ENCODE measurements around the gene SORD. TPM values are rescaled to one million over a fixed set of nuclear protein-coding genes. Genes with fewer than 3 reads are reported as not detected.

SORD gene
- total and polyA plus RNA-seq, 9 of the 15 experiments (the other 6 are each of a cell fraction or from before 2014, with no cell fraction given): 5.9 to 79.2 (median 29.6) TPM

DNA sequence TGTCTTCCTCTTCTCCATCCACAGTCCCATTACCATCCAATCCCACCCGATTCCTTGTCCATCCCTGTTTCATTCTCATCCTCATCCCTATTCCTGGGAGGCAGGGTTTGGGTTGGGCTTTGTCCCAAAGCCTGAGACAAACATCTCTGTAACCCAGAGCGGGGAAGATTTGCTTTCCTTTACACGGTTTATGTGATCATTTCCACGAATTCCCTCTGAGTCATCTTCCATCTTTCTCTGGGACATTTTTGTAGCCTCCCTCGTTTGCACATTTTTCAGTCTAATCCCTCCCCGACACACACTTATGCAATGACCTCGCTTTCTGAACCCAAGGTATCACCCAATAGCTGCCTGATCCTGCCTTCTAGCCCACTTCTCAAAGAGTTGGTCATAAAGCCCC, 68.2 kb downstream of the SORD start (continued):
- peak; percentile 67 for TF ChIP-seq FOSL1 (tag; conservative IDR thresholded peaks at IDR 0.05)
- peak in 1 of 2 experiments; percentile 75; a peak in 2 of 4 replicates for TF ChIP-seq HDAC1 (IDR thresholded peaks at IDR 0.05)
- TF ChIP-seq FOXJ3 (CRISPR knock-in tag; IDR thresholded peaks at IDR 0.05): no peak
- no peak for TF ChIP-seq BRD4 (IDR thresholded peaks at IDR 0.05)
- 0 out of 2 replicates have a peak, but pooled peaks have one; percentile 12 for TF ChIP-seq TCF3 (CRISPR knock-in tag; IDR thresholded peaks at IDR 0.05)
- peak; percentile 70 for TF ChIP-seq SMARCA4 (IDR thresholded peaks at IDR 0.05)
- TF ChIP-seq CC2D1A (IDR thresholded peaks at IDR 0.05): peak; percentile 36; the same call in 1 of the 2 replicates
- TF ChIP-seq CTBP1 (IDR thresholded peaks at IDR 0.05; ENCODE audit: borderline replicate concordance): peak; percentile 59
- no peak for TF ChIP-seq SIRT6 (IDR thresholded peaks at IDR 0.05; ENCODE audit: low read depth, low read length)
- TF ChIP-seq NFIX (CRISPR knock-in tag; IDR thresholded peaks at IDR 0.05; ENCODE audit: low read depth): no peak
- TF ChIP-seq, protein P1, sequence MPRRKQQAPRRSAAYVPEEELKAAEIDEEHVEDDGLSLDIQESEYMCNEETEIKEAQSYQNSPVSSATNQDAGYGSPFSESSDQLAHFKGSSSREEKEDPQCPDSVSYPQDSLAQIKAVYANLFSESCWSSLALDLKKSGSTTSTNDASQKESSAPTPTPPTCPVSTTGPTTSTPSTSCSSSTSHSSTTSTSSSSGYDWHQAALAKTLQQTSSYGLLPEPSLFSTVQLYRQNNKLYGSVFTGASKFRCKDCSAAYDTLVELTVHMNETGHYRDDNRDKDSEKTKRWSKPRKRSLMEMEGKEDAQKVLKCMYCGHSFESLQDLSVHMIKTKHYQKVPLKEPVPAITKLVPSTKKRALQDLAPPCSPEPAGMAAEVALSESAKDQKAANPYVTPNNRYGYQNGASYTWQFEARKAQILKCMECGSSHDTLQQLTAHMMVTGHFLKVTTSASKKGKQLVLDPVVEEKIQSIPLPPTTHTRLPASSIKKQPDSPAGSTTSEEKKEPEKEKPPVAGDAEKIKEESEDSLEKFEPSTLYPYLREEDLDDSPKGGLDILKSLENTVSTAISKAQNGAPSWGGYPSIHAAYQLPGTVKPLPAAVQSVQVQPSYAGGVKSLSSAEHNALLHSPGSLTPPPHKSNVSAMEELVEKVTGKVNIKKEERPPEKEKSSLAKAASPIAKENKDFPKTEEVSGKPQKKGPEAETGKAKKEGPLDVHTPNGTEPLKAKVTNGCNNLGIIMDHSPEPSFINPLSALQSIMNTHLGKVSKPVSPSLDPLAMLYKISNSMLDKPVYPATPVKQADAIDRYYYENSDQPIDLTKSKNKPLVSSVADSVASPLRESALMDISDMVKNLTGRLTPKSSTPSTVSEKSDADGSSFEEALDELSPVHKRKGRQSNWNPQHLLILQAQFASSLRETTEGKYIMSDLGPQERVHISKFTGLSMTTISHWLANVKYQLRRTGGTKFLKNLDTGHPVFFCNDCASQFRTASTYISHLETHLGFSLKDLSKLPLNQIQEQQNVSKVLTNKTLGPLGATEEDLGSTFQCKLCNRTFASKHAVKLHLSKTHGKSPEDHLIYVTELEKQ (CRISPR knock-in tag; IDR thresholded peaks at IDR 0.05): no peak
- TF ChIP-seq, protein P2, sequence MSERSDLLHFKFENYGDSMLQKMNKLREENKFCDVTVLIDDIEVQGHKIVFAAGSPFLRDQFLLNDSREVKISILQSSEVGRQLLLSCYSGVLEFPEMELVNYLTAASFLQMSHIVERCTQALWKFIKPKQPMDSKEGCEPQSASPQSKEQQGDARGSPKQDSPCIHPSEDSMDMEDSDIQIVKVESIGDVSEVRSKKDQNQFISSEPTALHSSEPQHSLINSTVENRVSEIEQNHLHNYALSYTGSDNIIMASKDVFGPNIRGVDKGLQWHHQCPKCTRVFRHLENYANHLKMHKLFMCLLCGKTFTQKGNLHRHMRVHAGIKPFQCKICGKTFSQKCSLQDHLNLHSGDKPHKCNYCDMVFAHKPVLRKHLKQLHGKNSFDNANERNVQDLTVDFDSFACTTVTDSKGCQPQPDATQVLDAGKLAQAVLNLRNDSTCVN (CRISPR knock-in tag; IDR thresholded peaks at IDR 0.05): no peak
- TF ChIP-seq STAT6 (CRISPR knock-in tag; IDR thresholded peaks at IDR 0.05): no peak
- peak in 1 of 2 experiments; percentile 59; a peak in 2 of 4 replicates for TF ChIP-seq KDM1A (IDR thresholded peaks at IDR 0.05)
- TF ChIP-seq FOXA1 (IDR thresholded peaks at IDR 0.05; ENCODE audit: borderline replicate concordance): no peak
- TF ChIP-seq ZBTB5 (IDR thresholded peaks at IDR 0.05): peak; percentile 62; the same call in 1 of the 2 replicates
- TF ChIP-seq RCOR1 (IDR thresholded peaks at IDR 0.05; ENCODE audit: borderline replicate concordance in 1 of 2, low read depth in 2 of 2, low read length in 2 of 2): peak in 1 of 2 experiments; percentile 16; a peak in 1 of 4 replicates
- peak; percentile 60; the same call in 1 of the 2 replicates for TF ChIP-seq DPF2 (IDR thresholded peaks at IDR 0.05)
- no peak for TF ChIP-seq RBM39 (optimal IDR thresholded peaks at IDR 0.05; ENCODE audit: low read depth, low read length)
- no peak for TF ChIP-seq ZNF121 (CRISPR knock-in tag; conservative IDR thresholded peaks at IDR 0.05)
- no peak for TF ChIP-seq IFI16 (CRISPR knock-in tag; IDR thresholded peaks at IDR 0.05)
- no peak for TF ChIP-seq ZNF197 (CRISPR knock-in tag; IDR thresholded peaks at IDR 0.05; ENCODE audit: low read depth)

Data from K562 (cell line).